Astrocyte of the cerebellum (primary cell): ENCODE data around the gene SYNJ2.

Experiments
- DNase-seq: peaks from one replicate; pipeline ENCODE4 v3.0.0-alpha.2; 2011; ENCODE audit warnings: low read depth
- H3K4me3 ChIP-seq: 2 replicates; pipeline ENCODE4 v1.5.1; 2011; ENCODE audit warnings: mild to moderate bottlenecking, low read depth, low read length, moderate library complexity
- CTCF ChIP-seq: IDR thresholded peaks from 2 replicates; pipeline ENCODE4 v1.5.1; 2012; ENCODE audit warnings: low read length, low read depth, moderate library complexity, mild to moderate bottlenecking; ENCODE audit errors: missing control alignments
- in situ Hi-C: cut with HindIII; loops from 2 replicates; pipeline ENCODE4 v1.10.0; 2017; ENCODE audit warnings: low sequenced_read_pairs

The SYNJ2 gene

DNA sequence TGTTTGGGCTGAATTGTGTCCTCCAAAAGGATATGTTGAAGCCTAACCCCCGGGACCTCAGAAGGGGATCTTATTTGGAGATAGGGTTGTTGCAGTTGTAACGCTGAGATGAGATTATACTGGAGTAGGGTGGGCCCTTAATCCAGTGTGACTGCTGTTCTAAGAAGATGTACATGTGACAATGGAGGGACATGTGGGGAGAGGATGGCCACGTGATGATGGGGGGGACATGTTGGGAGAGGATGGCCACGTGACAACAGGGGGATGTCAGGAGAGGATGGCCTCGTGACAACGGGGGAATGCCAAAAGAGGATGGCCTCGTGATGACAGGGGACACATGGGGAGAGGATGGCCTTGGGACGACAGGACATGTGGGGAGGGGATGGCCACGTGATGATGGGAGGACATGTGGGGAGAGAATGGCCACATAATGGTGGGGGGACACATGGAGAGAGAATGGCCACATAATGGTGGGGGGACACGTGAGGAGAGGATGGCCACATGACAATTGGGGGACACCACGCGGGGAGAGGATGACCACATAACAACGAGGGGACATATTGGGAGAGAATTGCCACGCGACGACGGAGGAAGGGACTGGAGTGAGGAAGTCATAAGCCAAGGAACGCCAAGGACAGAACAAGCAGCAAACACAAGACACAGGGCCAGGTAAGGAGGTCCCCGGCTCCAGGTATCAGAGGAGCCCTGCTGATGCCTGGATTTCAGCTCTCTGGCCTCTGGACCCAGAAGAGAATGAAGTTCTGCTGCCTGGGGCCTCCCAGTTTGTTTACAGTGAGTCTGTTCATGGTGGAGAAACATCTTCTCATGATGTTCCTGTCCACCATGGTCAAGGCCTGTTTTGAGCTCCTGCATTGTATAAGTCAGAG lies 29.2 kb downstream of the SYNJ2 start:
- no peak overlapping the region for H3K4me3 ChIP-seq
- no peak for TF ChIP-seq CTCF
- in situ Hi-C loops: no loop called here
- DNase-seq: no peak

DNA sequence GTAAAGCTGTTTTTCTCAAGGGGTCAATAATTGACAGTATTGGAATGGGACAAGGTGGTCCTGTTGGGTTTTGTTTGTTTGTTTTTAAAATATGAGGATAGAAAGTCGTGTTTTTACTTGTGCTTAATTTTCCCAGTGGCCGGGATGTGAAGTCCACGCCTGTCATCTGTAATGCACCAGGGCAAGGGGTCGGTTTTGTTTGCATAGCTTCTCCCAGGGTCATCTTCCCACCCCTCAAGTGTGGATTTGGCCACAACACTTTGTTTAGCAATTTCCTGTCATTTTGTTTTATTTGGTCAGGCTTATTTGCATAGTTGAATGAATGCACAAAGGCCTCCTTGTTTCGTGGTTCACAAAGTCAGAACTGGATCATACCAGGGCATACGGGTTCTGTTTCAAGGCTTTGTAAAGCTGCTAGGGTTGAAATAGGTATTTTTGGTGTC lies 29.8 kb downstream of the SYNJ2 start:
- H3K4me3 ChIP-seq: no peak overlapping the region
- TF ChIP-seq CTCF: no peak
- in situ Hi-C loops: no loop called here
- no peak for DNase-seq

DNA sequence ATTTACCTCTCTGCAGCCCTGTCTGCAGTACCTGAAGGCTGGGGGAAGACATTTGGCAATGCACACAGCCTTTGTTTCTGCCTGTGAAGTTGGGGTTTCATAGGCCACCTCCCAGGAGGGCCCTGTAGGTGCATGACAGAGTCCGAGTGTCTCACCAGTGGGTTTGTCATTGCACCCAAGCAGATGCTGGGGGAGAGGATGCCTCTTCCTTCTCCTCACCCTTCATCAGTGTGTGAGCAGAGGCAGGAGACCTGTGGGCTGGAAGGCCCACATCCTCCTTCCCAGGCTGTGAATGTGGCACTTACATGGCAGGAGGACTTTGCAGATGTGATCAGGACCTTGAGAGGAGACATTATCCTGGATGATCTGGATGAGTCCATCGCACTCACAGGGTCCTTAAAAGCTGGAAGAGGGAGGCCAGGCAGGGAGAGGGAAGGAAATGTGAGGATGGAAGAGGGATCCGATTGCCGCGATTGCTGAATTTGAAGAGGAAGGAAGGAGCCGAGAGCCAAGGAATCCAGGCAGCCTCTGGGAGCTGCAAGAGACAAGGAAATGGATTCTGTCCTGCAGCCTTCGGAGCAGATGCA lies 30.4 kb downstream of the SYNJ2 start:
- in situ Hi-C loops: no loop called here
- TF ChIP-seq CTCF: no peak
- DNase-seq: no peak
- H3K4me3 ChIP-seq: no peak overlapping the region

GRCh38 chr6:158013904-158014504 lies 32.3 kb downstream of the SYNJ2 start:
- TF ChIP-seq CTCF: no peak
- in situ Hi-C loops: no loop called here
- DNase-seq: no peak
- no peak overlapping the region for H3K4me3 ChIP-seq

DNA sequence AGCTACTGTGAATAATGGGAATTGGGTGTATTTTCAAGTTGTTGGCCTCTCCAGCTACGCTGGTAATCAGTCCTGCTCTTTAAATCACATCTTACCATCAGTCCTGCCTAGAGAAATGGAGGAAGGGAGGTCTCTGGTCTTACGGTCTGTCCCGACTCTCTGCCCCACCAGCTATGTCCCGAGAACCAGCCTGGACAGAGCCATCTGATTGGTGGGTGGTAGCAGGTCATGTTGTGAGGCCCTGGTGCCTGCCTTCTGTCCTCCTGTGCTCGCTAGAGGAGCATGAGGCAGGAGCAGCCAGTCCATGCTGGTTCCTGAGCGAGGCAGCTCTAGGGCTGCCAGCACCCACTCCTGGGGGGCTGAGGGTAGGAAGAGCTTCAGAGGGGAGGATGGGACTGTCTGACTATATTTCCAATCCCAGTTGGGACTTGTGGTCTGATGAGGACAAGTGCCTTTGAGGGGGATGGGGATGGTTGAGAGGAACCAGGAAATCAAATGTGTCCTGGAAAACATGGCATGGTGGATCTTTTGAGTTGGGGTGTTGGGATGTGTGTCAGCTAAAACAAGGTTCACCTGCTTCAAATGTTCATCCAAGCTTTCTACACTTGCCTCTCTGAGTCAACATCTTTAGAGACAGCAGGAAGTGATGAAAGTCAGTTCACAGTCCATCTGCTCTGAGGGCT lies 33.0 kb downstream of the SYNJ2 start:
- no peak for TF ChIP-seq CTCF
- in situ Hi-C loops: no loop called here
- H3K4me3 ChIP-seq: no peak overlapping the region
- no peak for DNase-seq

GRCh38 chr6:158015188-158015506 lies 33.5 kb downstream of the SYNJ2 start:
- DNase-seq: no peak
- no peak overlapping the region for H3K4me3 ChIP-seq
- TF ChIP-seq CTCF: no peak
- in situ Hi-C loops: no loop called here
